HepG2 (cell line): ENCODE results near the gene FEM1B. TPM values are rescaled to one million over a fixed set of nuclear protein-coding genes. Genes with fewer than 3 reads are reported as not detected.

Source experiments
- ETV5 ChIP-seq: IDR thresholded peaks from 2 replicates; pipeline ENCODE4 v1.6.1; 2018; ENCODE audit warnings: missing biosample characterization, missing genetic modification reagents, inconsistent platforms, borderline replicate concordance
- FLYWCH1 ChIP-seq: sonication (generic); formaldehyde crosslinking; IDR thresholded peaks from 2 replicates; pipeline ENCODE4 v1.8.1; 2023; ENCODE audit warnings: mild to moderate bottlenecking, missing genetic modification reagents
- HES4 ChIP-seq: sonication (generic); formaldehyde crosslinking; IDR thresholded peaks from 2 replicates; pipeline ENCODE4 v1.9.0; 2021; ENCODE audit warnings: mild to moderate bottlenecking, missing genetic modification reagents, borderline replicate concordance
- JUND ChIP-seq: sonication (generic); formaldehyde crosslinking; IDR thresholded peaks from 2 replicates; pipeline ENCODE4 v1.8.0; 2022; ENCODE audit warnings: mild to moderate bottlenecking, missing genetic modification reagents
- KAT7 ChIP-seq: IDR thresholded peaks from 2 replicates; pipeline ENCODE4 v1.6.1; 2018; ENCODE audit warnings: borderline replicate concordance, missing compliant biosample characterization
- MBNL3 ChIP-seq: fragments of 250-450 bp; sonication (Bioruptor Pico); conservative IDR thresholded peaks from 2 replicates; pipeline ENCODE4 v1.8.0; 2022; ENCODE audit warnings: mild to moderate bottlenecking, inconsistent platforms
- PAWR ChIP-seq: sonication (generic); formaldehyde crosslinking; IDR thresholded peaks from 2 replicates; pipeline ENCODE4 v1.4.0; 2020; ENCODE audit warnings: missing genetic modification reagents, mild to moderate bottlenecking, borderline replicate concordance
- RFX3 ChIP-seq: IDR thresholded peaks from 2 replicates; pipeline ENCODE4 v1.6.1; 2016; ENCODE audit warnings: missing biosample characterization, missing genetic modification reagents
- TCF12 ChIP-seq, 2 experiments: fragments of 450-650 bp in 1 of 2; sonication (generic) in 1 of 2; formaldehyde crosslinking in 1 of 2; IDR thresholded peaks; 2 replicates each; pipeline versions ENCODE4 v1.6.1 to v1.8.0; 2017 to 2022; ENCODE audit warnings: antibody characterized with exemption in 1 of 2, mild to moderate bottlenecking in 1 of 2, missing genetic modification reagents in 1 of 2, moderate library complexity in 1 of 2
- TEAD3 ChIP-seq: optimal IDR thresholded peaks from 2 replicates; pipeline ENCODE3; 2016; ENCODE audit warnings: borderline replicate concordance
- TEF ChIP-seq: sonication (generic); formaldehyde crosslinking; IDR thresholded peaks from 2 replicates; pipeline ENCODE4 v1.5.0; 2020; ENCODE audit warnings: missing genetic modification reagents
- TFE3 ChIP-seq: IDR thresholded peaks from 2 replicates; pipeline ENCODE4 v1.6.1; 2016
- ZBTB8A ChIP-seq: sonication (generic); formaldehyde crosslinking; IDR thresholded peaks from 2 replicates; pipeline ENCODE4 v1.4.0; 2020; ENCODE audit warnings: mild to moderate bottlenecking, low read depth, missing genetic modification reagents, borderline replicate concordance
- ZMAT5 ChIP-seq: sonication (generic); formaldehyde crosslinking; IDR thresholded peaks from 2 replicates; pipeline ENCODE4 v1.5.0; 2020; ENCODE audit warnings: mild to moderate bottlenecking, low read depth, missing genetic modification reagents, borderline replicate concordance
- ZNF331 ChIP-seq: sonication (generic); formaldehyde crosslinking; IDR thresholded peaks from 2 replicates; pipeline ENCODE4 v1.4.0; 2020; ENCODE audit warnings: missing genetic modification reagents
- ZNF350 ChIP-seq: sonication (generic); formaldehyde crosslinking; IDR thresholded peaks from 2 replicates; pipeline ENCODE4 v1.4.0; 2020; ENCODE audit warnings: mild to moderate bottlenecking, low read depth, missing genetic modification reagents, borderline replicate concordance
- ZNF430 ChIP-seq: sonication (generic); formaldehyde crosslinking; IDR thresholded peaks from 2 replicates; pipeline ENCODE4 v1.9.0; 2021; ENCODE audit warnings: mild to moderate bottlenecking, missing genetic modification reagents
- ZNF512B ChIP-seq: sonication (generic); formaldehyde crosslinking; IDR thresholded peaks from 2 replicates; pipeline ENCODE4 v1.5.1; 2020; ENCODE audit warnings: missing genetic modification reagents, mild to moderate bottlenecking, borderline replicate concordance
- ZNF720 ChIP-seq: sonication (generic); formaldehyde crosslinking; IDR thresholded peaks from 2 replicates; pipeline ENCODE4 v1.4.0; 2020; ENCODE audit warnings: missing genetic modification reagents
- ZNF780A ChIP-seq: sonication (generic); formaldehyde crosslinking; IDR thresholded peaks from 2 replicates; pipeline ENCODE4 v1.8.0; 2022; ENCODE audit warnings: mild to moderate bottlenecking, missing genetic modification reagents, moderate library complexity
- ZUFSP ChIP-seq: sonication (generic); formaldehyde crosslinking; IDR thresholded peaks from 2 replicates; pipeline ENCODE4 v1.9.0; 2021; ENCODE audit warnings: missing genetic modification reagents, mild to moderate bottlenecking, borderline replicate concordance
- polyA plus RNA-seq, 8 experiments: library from polyadenylated mRNA; depleted of rRNA in 3 of 8; stranded (reverse) in 7 of 8; unstranded in 1 of 8; fragments of >200 nt; fragmentation: Illumina TruSeq in 4 of 8; extraction: Trizol in 4 of 8; gene quantifications; 2 replicates each; pipeline versions ENCODE4 v1.2.1 to v1.2.3, GENCODE V29; 2011 to 2016; ENCODE audit warnings: low read depth in 4 of 8, missing spikeins in 1 of 8, mixed read lengths in 1 of 8; ENCODE audit not compliant: insufficient read depth in 1 of 8
- total RNA-seq, 5 experiments: library from RNA; depleted of rRNA; stranded (reverse); fragments of >200 nt; fragmentation: Illumina TruSeq; extraction: Trizol; gene quantifications; 2 replicates each; pipeline ENCODE4 v1.2.3, GENCODE V29; 2016; ENCODE audit warnings: low read depth in 1 of 5

FEM1B gene
- total and polyA plus RNA-seq, 2 of the 13 experiments (the other 11 are each of a cell fraction or from before 2014, with no cell fraction given) = 38.1 to 40.0 TPM

- TF ChIP-seq PAWR (no peak), ZNF780A (no peak), TFE3 (CRISPR knock-in tag) (no peak), RFX3 (CRISPR knock-in tag) (no peak), KAT7 (CRISPR knock-in tag) (no peak; the same call in 1 of the 2 replicates), ZBTB8A (CRISPR knock-in tag) (no peak), JUND (CRISPR knock-in tag) (no peak), TEAD3 (peak; percentile 11), TEF (CRISPR knock-in tag) (no peak; the same call in none of the 2 replicates), ZNF331 (CRISPR knock-in tag) (peak; percentile 86), ZNF350 (CRISPR knock-in tag) (peak; percentile 93; the same call in 1 of the 2 replicates), ZMAT5 (CRISPR knock-in tag) (no peak), ZNF720 (no peak), ZNF430 (peak; percentile 77; the same call in 1 of the 2 replicates), HES4 (CRISPR knock-in tag) (0 out of 2 replicates have a peak, but pooled peaks have one; percentile 46), FLYWCH1 (CRISPR knock-in tag) (no peak; the same call in 1 of the 2 replicates), ZUFSP (no peak), ETV5 (CRISPR knock-in tag) (peak; percentile 81), MBNL3 (CRISPR knock-in tag) (no peak), TCF12 (IDR thresholded peaks at IDR 0.05) (no peak), TCF12 (CRISPR knock-in tag; IDR thresholded peaks at IDR 0.05) (peak; percentile 80), ZNF512B (peak; percentile 61; the same call in 1 of the 2 replicates)
Observed at GRCh38 chr15:68277603-68278344, at the start of gene FEM1B (continued).
